Thyroid gland (tissue), 4 donors: ENCODE measurements around the gene MAPK4. TPM values are rescaled to one million over a fixed set of nuclear protein-coding genes. Genes with fewer than 3 reads are reported as not detected.

Experiments
- DNase-seq, 2 donors: peaks; one replicate each; pipeline ENCODE4 v3.0.0-alpha.2; 2019
- H3K27ac ChIP-seq, 3 donors: fragments of 200-600 bp; sonication (generic); 1 replicate in 2 of 3; 2 replicates in 1 of 3; pipeline ENCODE4 v1.5.1; 2016 to 2019; ENCODE audit warnings: mild to moderate bottlenecking in 1 of 3, moderate library complexity in 1 of 3
- H3K27me3 ChIP-seq: fragments of 200-600 bp; sonication (generic); one replicate; pipeline ENCODE4 v1.5.1; 2019
- H3K36me3 ChIP-seq, 2 donors: fragments of 200-600 bp; sonication (generic); one replicate each; pipeline ENCODE4 v1.5.1; 2016 to 2019
- H3K4me1 ChIP-seq, 2 donors: fragments of 200-600 bp; sonication (generic); one replicate each; pipeline ENCODE4 v1.5.1; 2017 to 2019
- H3K4me3 ChIP-seq, 3 donors: fragments of 200-600 bp; sonication (generic); replicated peaks in 1 of 3; 1 replicate in 2 of 3; 2 replicates in 1 of 3; pipeline ENCODE4 v1.5.1; 2016; ENCODE audit warnings: mild to moderate bottlenecking in 1 of 3
- H3K9me3 ChIP-seq: fragments of 200-600 bp; sonication (generic); one replicate; pipeline ENCODE4 v1.5.1; 2017
- POLR2A ChIP-seq, 2 donors: fragments of 450-650 bp; IDR thresholded peaks; one replicate each; pipeline ENCODE4 v1.6.1; 2017; ENCODE audit warnings: antibody characterized with exemption in 2 of 2, mild to moderate bottlenecking in 2 of 2, moderate library complexity in 1 of 2
- WGBS, 2 donors: methylation state at CpG; one replicate each; pipeline ENCODE4 v1.1.5; 2017; 5-methylcytosine and 5-hydroxymethylcytosine counted together
- intact Hi-C: fragments of 100-400 bp; cut with DNase I; formaldehyde crosslinking; loops from one replicate; pipeline ENCODE4 v1.15.1; 2023
- total RNA-seq, 4 donors: library from RNA; depleted of rRNA; stranded (reverse); fragments of >200 nt; gene quantifications; one replicate each; pipeline ENCODE4 v1.2.3, GENCODE V29; 2016
- TF ChIP-seq, protein P1 (sequence below), 6 experiments: fragments of 200-600 bp in 3 of 6; fragments of 450-650 bp in 3 of 6; sonication (generic) in 3 of 6; IDR thresholded peaks; one replicate each; pipeline ENCODE4 v1.5.1; 2016 to 2019; ENCODE audit warnings: antibody characterized with exemption in 6 of 6, mild to moderate bottlenecking in 2 of 6, inconsistent platforms in 1 of 6, moderate library complexity in 1 of 6

The MAPK4 gene
- total RNA-seq, 4 donors from 2014 or later = 3.5 to 17.9 (median 11.4) TPM

DNA sequence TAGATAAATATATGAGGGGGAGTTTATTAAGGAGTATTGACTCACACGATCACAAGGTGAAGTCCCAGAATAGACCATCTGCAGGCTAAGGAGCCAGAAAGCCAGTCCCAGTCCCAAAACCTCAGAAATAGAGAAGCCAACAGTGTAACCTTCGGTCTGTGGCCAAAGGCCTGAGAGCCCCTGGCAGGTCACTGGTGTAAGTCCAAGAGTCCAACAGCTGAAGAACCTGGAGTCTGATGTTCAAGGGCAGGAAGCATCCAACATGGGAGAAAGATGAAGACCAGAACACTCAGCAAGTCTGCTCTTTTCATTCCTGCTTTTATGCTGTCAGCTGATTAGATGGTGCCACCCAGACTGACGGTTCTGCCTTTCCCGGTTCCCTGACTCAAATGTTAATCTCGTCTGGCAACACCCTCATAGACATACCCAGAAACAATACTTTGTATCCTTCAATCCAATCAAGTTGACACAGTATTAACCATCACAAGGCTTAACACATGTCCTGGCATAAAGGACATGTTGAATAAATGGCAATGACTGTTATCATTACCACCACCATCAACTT lies 56.7 kb downstream of the MAPK4 start:
- TF ChIP-seq, protein P1, sequence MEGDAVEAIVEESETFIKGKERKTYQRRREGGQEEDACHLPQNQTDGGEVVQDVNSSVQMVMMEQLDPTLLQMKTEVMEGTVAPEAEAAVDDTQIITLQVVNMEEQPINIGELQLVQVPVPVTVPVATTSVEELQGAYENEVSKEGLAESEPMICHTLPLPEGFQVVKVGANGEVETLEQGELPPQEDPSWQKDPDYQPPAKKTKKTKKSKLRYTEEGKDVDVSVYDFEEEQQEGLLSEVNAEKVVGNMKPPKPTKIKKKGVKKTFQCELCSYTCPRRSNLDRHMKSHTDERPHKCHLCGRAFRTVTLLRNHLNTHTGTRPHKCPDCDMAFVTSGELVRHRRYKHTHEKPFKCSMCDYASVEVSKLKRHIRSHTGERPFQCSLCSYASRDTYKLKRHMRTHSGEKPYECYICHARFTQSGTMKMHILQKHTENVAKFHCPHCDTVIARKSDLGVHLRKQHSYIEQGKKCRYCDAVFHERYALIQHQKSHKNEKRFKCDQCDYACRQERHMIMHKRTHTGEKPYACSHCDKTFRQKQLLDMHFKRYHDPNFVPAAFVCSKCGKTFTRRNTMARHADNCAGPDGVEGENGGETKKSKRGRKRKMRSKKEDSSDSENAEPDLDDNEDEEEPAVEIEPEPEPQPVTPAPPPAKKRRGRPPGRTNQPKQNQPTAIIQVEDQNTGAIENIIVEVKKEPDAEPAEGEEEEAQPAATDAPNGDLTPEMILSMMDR (IDR thresholded peaks at IDR 0.05) = no peak
- TF ChIP-seq POLR2A (IDR thresholded peaks at IDR 0.05) = no peak
- Histone ChIP-seq H3K36me3 (no peaks in the 10 kb centered on the region), H3K4me1 (no peaks in the 10 kb centered on the region), H3K9me3 (no peaks in the 10 kb centered on the region), H3K4me3 (no peak overlapping the region), H3K27me3 (no peaks in the 10 kb centered on the region), H3K27ac (no peak overlapping the region)
- DNase-seq = no peak
- intact Hi-C loops = no loop called here
- WGBS, 2 donors = 84 to 87% methylated on average over 5 of the region's 5 CpGs

DNA sequence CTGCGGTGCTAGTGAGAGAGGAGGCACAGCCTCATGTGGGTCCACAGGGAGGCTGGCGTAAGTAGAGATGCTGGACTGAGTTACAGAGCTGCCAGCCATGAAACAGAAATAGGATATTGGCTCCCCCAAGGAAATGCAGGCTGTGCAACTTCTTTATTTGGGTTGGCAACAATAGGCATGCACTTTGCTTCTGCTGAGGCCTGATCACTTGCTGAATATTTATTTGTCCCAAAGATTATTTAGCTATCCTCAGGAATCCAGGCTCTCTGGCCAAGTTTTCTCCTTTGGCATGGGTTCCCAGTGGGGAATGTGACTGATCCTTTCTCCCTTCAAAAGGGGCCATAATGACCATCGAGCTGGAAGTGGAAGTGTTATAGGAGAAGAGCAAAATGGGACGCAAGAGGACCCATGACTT lies 60.0 kb downstream of the MAPK4 start:
- no peak overlapping the region for H3K4me3 ChIP-seq
- TF ChIP-seq POLR2A (IDR thresholded peaks at IDR 0.05) = no peak
- TF ChIP-seq, protein P1 (IDR thresholded peaks at IDR 0.05) = no peak
- DNase-seq = no peak
- H3K9me3 ChIP-seq = no peaks in the 10 kb centered on the region
- intact Hi-C loops = no loop called here
- H3K36me3 ChIP-seq = no peaks in the 10 kb centered on the region
- WGBS, 2 donors = 73 to 82% methylated on average over 4 of the region's 4 CpGs
- no peak overlapping the region for H3K27ac ChIP-seq
- H3K27me3 ChIP-seq = no peaks in the 10 kb centered on the region
- no peaks in the 10 kb centered on the region for H3K4me1 ChIP-seq

DNA sequence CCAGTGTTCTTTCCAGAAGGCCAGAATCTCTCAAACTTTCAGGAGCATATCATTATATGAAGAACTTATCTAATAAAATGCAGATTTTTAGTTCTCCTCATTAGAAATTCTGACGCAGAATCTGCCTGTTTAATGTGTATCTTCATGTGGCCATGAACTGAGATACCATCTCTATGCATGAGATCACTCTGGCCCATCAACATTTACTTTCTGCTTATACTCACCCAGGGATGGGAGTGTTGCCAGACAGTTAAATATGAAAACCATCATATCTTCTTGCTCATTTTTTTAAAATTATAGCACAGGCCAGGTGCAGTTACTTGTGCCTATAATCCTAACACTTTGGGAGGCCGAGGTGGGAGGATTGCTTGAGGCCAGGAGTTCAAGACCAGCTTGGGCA lies 60.4 kb downstream of the MAPK4 start:
- no peaks in the 10 kb centered on the region for H3K9me3 ChIP-seq
- H3K27ac ChIP-seq = no peak overlapping the region
- WGBS, 2 donors = 84 to 92% methylated on average over 2 of the region's 2 CpGs
- no peak for TF ChIP-seq POLR2A (IDR thresholded peaks at IDR 0.05)
- TF ChIP-seq, protein P1 (IDR thresholded peaks at IDR 0.05) = no peak
- DNase-seq = no peak
- no peak overlapping the region for H3K4me3 ChIP-seq
- intact Hi-C loops = no loop called here
- H3K4me1 ChIP-seq = no peaks in the 10 kb centered on the region
- no peaks in the 10 kb centered on the region for H3K36me3 ChIP-seq
- H3K27me3 ChIP-seq = no peaks in the 10 kb centered on the region

DNA sequence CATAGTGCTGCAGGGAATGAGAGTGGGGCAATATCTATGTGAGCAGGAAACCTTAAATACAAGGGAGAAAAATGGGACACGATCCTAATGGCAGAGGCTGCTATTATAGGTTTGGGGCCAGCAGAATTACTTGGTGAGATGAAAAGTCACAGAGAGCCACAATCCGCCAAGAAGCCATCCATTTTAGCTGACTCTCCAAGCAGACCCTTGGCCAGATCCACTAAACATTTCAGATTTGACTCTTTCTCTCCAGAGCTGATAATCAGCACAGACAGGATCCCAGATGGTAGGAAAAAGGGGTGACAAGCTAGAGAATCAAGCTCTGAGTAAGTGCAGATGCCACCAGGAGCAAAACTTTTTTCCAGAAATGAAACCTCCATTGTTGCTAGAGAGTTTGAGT lies 61.5 kb downstream of the MAPK4 start:
- Histone ChIP-seq H3K36me3 (no peaks in the 10 kb centered on the region), H3K4me3 (no peak overlapping the region), H3K27ac (no peak overlapping the region), H3K27me3 (no peaks in the 10 kb centered on the region), H3K4me1 (no peaks in the 10 kb centered on the region), H3K9me3 (no peaks in the 10 kb centered on the region)
- no peak for DNase-seq
- TF ChIP-seq, protein P1 (IDR thresholded peaks at IDR 0.05) = no peak
- TF ChIP-seq POLR2A (IDR thresholded peaks at IDR 0.05) = no peak
- intact Hi-C loops = no loop called here
- whole genome bisulfite sequencing, 2 donors = 79 to 80% methylated on average over 2 of the region's 2 CpGs

DNA sequence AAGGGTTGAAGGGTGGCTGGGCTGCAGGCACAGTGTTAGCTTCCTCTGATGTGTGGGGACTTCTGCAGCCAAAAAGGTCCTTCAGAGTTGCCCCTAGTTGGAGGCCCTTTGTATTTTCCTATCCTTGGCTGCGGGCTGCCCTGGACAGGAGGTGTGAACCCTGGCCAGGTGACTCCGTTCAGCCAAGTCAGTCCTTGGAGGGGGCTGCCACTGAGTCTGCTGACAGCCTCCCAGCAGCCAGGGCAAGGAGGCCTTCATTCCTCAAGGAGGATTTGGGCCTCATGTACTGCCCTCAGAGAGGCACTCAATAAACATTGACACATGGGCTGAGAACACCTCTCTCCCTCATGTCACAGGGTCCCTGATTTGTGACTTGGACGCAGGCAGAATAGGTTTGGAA lies 62.4 kb downstream of the MAPK4 start:
- Histone ChIP-seq H3K4me3 (no peak overlapping the region), H3K27ac (no peak overlapping the region), H3K36me3 (no peaks in the 10 kb centered on the region), H3K4me1 (no peaks in the 10 kb centered on the region), H3K9me3 (no peaks in the 10 kb centered on the region), H3K27me3 (no peaks in the 10 kb centered on the region)
- intact Hi-C loops = no loop called here
- DNase-seq = no peak
- 75 to 91% methylated on average over 3 of the region's 3 CpGs for WGBS, 2 donors
- no peak for TF ChIP-seq POLR2A (IDR thresholded peaks at IDR 0.05)
- TF ChIP-seq, protein P1 (IDR thresholded peaks at IDR 0.05) = no peak
